Measurements from ENCODE around the gene CDC42BPB.

Gene CDC42BPB

GRCh38 chr14:102910442-102910841, 146.9 kb downstream of the CDC42BPB start:
- no peak for DNase-seq

DNA sequence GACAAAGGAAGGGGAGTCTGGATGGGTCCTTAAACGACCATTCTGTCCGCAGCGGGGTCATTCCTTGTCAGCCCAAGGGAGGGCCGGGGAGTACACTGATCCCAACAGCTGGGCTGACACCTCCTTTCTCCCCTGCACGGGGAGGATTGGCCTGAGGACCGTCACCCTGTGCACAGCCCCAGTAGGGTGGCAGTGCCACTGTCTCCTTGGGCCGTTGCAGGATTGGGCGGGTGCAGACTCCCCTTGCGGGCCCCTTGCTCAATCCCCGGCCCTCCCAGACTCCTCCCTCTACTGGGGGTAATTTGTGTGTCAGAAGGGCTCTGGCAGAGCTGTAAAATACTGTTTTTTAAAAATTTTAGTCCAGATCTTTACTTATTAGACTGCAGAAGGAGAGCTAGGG, 147.4 kb downstream of the CDC42BPB start:
- DNase-seq = no peak

- DNase-seq = no peak
These were observed 147.9 kb downstream of the CDC42BPB start for GRCh38 chr14:102909462-102909861.

GRCh38 chr14:102908766-102909455, 148.4 kb downstream of the CDC42BPB start:
- DNase-seq = no peak

GRCh38 chr14:102907980-102908730, 149.2 kb downstream of the CDC42BPB start:
- DNase-seq = no peak

GRCh38 chr14:102907303-102907844, 150.0 kb downstream of the CDC42BPB start:
- no peak for DNase-seq

DNA sequence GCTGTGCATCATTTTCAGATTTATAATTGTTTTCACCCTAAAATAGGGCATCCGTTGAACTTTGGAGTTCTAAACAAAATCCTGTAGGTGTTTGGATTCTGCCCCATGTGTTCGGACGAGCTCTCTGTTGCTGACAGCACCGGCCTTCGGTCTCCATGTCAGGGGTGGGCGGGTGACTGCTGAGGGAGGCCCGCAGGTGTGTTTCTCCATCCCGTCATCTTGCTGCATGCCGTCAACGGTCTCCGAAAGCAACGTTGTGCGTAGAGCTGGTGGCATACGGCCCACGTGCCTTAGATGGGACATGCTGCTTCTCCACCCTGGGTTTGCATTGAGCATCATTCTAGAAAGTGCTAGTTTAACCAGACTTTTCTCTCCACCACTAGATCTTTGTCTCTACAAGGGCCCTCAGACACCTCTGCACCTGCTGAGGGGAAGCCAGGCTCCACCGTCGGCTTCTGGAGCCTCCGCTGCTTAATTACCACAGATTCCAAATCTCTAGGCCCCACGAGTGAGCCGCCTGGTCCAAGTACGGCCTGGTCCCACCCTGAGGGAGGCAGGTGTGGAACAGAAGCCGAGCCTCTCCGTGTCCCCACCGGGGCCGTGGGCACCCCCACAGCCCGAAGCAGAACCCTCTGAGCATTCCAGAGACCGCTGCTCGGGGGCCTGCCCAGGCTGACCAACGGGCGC, 150.6 kb downstream of the CDC42BPB start:
- no peak for DNase-seq

DNA sequence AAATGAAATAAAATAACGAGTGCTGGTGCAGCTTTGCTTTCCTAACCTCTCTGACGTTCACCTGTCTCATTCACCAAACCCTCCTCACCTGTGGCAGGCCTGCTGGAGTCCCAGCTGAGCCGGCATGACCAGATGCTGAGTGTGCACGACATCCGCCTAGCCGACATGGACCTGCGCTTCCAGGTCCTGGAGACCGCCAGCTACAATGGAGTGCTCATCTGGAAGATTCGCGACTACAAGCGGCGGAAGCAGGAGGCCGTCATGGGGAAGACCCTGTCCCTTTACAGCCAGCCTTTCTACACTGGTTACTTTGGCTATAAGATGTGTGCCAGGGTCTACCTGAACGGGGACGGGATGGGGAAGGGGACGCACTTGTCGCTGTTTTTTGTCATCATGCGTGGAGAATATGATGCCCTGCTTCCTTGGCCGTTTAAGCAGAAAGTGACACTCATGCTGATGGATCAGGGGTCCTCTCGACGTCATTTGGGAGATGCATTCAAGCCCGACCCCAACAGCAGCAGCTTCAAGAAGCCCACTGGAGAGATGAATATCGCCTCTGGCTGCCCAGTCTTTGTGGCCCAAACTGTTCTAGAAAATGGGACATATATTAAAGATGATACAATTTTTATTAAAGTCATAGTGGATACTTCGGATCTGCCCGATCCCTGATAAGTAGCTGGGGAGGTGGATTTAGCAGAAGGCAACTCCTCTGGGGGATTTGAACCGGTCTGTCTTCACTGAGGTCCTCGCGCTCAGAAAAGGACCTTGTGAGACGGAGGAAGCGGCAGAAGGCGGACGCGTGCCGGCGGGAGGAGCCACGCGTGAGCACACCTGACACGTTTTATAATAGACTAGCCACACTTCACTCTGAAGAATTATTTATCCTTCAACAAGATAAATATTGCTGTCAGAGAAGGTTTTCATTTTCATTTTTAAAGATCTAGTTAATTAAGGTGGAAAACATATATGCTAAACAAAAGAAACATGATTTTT, 151.9 kb downstream of the CDC42BPB start:
- no peak for DNase-seq

GRCh38 chr14:102903889-102904512, 153.3 kb downstream of the CDC42BPB start:
- no peak for DNase-seq

- DNase-seq = peak; percentile 46
These were observed 154.0 kb downstream of the CDC42BPB start for GRCh38 chr14:102903248-102903888.

DNA sequence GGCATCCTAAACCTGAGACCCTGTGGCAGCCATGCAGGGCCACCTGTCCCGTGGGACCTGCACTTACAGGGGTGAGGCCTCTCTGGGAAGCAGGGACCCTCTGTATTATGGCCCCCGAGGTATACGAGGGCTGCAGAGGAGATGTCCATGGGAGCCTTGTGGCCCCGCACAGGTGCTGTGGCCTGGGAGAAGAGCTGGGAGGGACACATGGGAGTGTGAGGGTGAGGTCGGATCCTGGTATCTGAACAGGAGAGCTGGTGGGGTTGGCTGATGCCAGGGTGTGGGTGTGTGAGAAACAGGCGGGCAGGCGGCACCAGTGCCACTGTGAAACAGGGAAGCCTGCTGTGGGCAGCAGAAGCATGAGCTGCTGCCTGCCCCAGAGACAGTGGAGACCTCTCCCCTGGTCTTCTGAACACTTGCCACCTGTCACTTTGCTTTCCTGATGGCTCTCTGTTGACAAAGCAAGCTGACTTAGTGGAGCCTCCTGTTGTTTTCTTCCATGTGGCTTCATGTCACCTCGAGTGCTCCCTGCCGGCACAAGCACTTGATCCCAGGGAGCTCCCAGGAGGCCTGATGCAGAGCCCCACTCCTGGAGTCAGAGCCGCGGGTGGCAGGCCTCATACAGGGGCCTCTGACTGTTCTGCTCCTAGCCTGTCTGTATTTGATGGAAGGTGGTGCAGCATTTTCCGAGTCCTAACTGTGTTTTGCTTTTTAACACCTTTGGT, 154.7 kb downstream of the CDC42BPB start:
- DNase-seq = no peak

DNA sequence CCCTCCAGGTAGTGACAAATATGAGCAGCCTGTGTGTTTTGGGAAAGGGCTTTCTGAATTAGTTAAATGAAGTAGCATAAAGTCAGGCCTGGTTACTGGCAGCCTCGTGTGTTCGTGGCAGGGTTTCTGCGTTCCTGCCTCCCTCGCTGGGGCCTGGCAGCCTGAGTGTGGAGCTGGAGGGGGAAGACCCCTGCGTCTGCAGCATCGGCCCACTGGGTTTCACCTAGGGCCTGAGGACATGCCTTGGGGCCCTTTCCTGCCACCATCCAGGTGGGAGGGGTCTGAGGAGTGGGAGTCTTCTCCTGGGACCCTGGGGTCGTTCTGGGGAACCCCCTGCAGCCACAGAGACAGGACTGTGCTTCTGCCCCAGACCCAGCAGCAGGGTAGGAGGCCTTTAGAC, 155.3 kb downstream of the CDC42BPB start:
- no peak for DNase-seq

DNA sequence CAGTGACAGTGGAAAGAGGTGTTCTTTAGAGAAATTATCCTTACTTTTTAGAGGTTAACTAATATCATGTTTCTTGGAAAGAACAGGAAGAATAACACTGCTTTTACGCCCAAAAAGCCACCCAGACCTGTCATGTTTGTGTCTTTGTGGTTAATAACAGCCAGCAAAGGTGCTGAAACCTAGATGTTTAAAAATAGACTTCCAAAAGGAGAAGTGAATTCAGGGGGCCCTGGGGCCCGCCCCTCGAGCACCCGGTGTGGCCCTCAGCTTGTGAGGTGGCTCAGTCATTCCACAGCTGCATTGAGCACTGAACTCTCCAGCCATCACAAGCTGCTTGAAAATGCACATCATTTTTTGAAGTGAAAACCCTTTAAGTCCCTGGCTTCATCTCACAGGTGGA, 155.7 kb downstream of the CDC42BPB start:
- no peak for DNase-seq

- peak; percentile 44 for DNase-seq
These were observed 156.4 kb downstream of the CDC42BPB start for GRCh38 chr14:102900631-102901571.

GRCh38 chr14:102899516-102899900, 157.8 kb downstream of the CDC42BPB start:
- no peak for DNase-seq

DNA sequence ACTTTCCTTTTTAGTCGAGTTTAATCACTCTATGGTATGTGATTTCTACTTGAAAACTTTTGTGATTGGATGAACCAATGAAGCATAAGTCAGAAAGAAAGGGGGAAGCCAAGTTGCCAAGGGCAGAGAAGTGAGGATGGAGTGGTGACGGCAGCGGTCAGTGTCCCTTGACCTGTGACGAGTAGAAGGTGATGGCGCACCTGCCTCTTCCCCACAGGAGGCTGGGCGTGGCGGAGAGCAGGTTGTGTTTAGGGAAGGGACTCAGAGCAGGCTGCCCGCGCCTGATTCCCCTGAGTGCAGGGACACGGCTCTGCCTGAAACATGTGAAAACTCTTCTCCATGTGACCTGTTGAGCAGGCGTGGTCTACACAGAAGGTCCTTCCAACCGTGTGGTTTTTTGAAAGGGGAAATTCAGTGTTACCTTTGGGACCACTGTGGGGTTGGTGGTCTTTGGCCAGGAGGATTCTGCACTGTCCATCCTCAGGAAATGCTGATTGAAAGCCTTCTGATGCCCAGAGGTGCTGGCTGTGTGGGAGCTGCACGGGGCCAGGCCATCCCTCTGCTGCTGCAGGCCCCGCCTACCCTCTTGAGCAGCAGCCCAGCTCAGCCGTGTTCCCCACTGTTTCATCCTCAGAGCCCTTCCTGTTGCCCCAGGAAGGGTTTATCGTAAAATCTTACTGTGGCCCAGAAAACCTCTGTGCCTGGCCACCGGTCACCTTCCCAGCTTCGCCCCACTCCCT, 158.4 kb downstream of the CDC42BPB start:
- no peak for DNase-seq

DNA sequence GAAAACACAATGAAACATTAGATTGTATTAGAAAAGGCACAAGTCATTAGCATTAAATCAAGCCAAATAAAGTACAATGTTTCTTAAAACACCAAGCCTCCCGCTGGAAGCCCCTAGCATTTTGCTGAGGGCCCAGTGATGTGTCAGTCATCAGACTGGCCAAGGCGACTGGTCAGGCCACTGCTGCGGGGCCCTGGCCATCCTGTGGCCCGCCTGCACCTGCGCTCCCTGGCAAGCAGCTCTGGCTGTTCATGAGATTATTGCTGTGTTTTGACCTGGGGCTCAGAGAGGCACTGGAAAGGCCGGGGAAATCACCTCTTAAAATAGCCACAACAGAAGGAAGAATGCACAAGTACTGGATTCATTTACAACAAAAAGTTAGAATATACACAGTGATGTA, 159.1 kb downstream of the CDC42BPB start:
- no peak for DNase-seq

- DNase-seq = no peak
These were observed 159.9 kb downstream of the CDC42BPB start for GRCh38 chr14:102897299-102898027.

Measured in islet precursor cell (in vitro differentiated cells).